Activated CD4-positive, alpha-beta T cell treated with anti-CD3 and anti-CD28 coated beads for 24 hours (primary cell): ENCODE data around the gene EN2.

Experiments
- DNase-seq, 2 donors: peaks; one replicate each; pipeline ENCODE4 v3.0.0-alpha.2; 2020; ENCODE audit warnings: low read depth in 2 of 2

Gene EN2

DNA sequence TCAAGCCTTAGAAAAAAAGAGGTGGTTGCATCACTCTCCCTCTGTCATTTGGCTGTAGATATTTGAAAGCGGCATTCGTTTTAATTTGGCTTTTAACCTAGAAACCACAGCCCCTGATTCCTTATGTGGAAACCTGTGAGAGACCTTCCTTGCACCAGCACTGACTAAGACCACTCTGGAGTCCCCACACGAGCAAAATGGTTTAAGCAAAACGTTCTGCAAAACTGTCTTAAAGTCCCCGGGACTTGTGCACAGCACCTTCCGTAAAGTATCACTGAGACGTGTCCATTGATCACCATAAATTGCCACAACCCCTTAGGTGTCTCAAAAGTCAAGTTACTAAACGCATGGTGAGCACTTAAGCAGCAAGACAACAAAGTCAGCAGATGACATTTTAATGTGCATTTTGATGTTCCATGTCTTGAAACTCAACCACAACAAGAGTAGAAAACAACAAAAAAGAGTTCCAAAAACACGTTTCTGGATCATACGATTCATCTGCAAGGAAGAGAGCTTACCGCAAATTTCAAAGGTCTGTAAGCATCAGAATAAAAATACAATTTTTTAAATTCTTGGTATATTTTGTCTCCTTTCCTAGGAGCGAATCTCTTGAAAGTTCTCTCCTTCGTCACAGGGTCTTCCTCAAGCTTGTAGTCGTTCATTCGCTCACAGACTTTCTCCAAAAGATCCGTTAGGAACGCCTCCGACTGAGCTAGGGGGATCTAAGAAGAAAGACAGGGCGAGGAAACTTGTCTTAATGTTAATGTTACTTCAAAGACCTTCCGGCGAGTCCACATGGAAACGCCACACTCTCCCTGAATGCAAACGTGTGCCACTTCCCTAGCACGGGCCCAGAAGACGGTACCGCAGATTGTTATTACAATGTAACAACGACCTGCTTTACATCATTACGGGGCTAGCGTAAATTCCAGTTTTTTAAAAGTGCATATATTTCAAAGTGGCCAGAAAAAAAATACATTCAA lies 50.7 kb downstream of the EN2 start:
- DNase-seq = no peak

GRCh38 chr7:155509359-155509724 lies 51.4 kb downstream of the EN2 start:
- DNase-seq = no peak

- no peak for DNase-seq
Measured at GRCh38 chr7:155509725-155510551, 52.0 kb downstream of the EN2 start.

DNA sequence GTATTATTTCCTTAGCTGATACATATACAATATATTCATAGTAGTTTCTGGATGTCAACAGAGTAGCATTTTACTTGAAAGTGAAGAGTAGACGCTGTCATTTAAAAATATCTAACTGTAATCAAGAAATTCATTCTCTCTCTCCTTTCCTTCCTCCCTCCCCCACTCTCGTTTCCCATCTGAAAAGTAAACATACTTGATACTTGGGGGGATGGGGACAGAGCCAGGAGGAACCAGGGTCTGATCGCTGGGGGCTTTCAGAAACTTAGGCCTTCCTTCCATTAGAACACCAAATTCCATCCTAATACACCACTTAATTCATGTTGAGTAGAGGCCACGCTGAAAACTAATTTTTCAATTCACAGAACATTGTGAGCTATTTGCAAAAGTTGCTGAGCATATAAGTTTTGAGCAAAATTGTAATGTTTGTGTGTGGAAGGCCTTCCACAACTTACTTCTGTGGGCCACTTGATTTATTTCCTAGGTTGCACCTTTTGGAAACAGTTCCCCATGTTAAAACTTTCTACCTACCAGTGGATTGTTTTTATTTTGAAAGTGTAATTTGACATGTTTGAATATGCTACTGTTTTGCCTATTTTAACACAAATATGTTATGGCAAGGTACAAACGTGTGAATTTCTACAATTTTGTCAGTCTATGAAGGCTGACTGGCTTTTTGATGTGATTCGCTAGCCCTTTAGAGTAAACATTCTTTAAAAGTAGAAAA lies 53.2 kb downstream of the EN2 start:
- DNase-seq = no peak

- DNase-seq = no peak
Measured at GRCh38 chr7:155511702-155511996, 53.7 kb downstream of the EN2 start.

DNA sequence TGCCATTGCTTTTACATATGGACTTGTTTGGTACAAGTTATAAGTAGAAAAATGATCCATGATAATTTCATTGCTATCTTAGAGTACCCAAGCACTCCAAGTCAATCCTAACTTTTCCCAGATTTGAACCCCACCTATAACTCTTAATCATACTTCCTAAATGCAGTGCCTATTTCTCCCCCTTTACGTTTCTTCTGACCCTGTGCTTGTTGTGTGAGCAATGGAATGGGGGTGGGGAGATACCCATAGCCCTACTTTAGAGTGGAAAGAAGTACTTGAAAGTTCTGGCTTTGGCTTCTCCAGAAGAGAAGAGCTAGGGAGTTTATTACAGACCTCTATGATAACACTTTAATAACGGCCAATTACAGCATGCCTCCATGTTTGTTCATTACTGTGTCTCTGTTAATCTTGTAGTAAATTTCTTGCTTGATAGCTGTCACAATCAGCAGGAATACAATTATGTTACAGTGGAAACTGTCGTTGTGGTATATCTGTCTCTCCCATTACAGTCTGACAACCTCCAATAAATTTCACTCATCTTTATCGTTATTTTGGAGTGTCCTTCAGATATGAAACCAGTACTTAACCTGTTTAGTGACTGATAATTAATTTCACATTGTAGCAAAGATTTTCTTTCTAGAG lies 54.4 kb downstream of the EN2 start:
- no peak for DNase-seq

- DNase-seq = no peak
Measured at GRCh38 chr7:155513543-155514285, 55.8 kb downstream of the EN2 start.

GRCh38 chr7:155514296-155514695 lies 56.4 kb downstream of the EN2 start:
- no peak for DNase-seq
